H9 (cell line): ENCODE results near the gene COPZ2. TPM values are rescaled to one million over a fixed set of nuclear protein-coding genes. Genes with fewer than 3 reads are reported as not detected.

Source experiments
- DNase-seq: peaks from one replicate; pipeline ENCODE4 v3.0.0-alpha.2; 2017
- H2AFZ ChIP-seq: one replicate; pipeline ENCODE4 v1.6.1; 2013; ENCODE audit warnings: mild to moderate bottlenecking, low read length, control low read depth, moderate library complexity
- H2AK5ac ChIP-seq: 2 replicates; pipeline ENCODE4 v1.6.1; 2013; ENCODE audit warnings: low read length, control low read depth, mixed read lengths; ENCODE audit not compliant: insufficient read length
- H2BK120ac ChIP-seq: one replicate; pipeline ENCODE4 v1.6.1; 2013; ENCODE audit warnings: low read depth, mild to moderate bottlenecking, low read length, control low read depth, inconsistent platforms; ENCODE audit not compliant: poor library complexity, severe bottlenecking
- H2BK12ac ChIP-seq: 2 replicates; pipeline ENCODE4 v1.6.1; 2013; ENCODE audit warnings: low read length, control low read depth, mixed read lengths, low read depth; ENCODE audit not compliant: insufficient read length
- H2BK15ac ChIP-seq: 2 replicates; pipeline ENCODE4 v1.6.1; 2013; ENCODE audit warnings: low read depth, low read length, control low read depth
- H2BK20ac ChIP-seq: one replicate; pipeline ENCODE4 v1.6.1; 2013; ENCODE audit warnings: low read depth, mild to moderate bottlenecking, low read length, control low read depth, inconsistent platforms; ENCODE audit not compliant: poor library complexity, severe bottlenecking
- H2BK5ac ChIP-seq: 2 replicates; pipeline ENCODE4 v1.6.1; 2013; ENCODE audit warnings: low read length, control low read depth, mixed read lengths; ENCODE audit not compliant: insufficient read length
- H3K14ac ChIP-seq: 2 replicates; pipeline ENCODE4 v1.6.1; 2013; ENCODE audit warnings: low read length, control low read depth; ENCODE audit not compliant: insufficient read depth
- H3K18ac ChIP-seq: 2 replicates; pipeline ENCODE4 v1.6.1; 2013; ENCODE audit warnings: low read depth, mild to moderate bottlenecking, mixed read lengths, low read length, control low read depth; ENCODE audit not compliant: insufficient read length
- H3K23ac ChIP-seq: 2 replicates; pipeline ENCODE4 v1.6.1; 2013; ENCODE audit warnings: low read length, control low read depth, mixed read lengths, low read depth; ENCODE audit not compliant: insufficient read length
- H3K23me2 ChIP-seq: 2 replicates; pipeline ENCODE4 v1.6.1; 2013; ENCODE audit warnings: low read depth, mild to moderate bottlenecking, mixed read lengths, low read length, control low read depth; ENCODE audit not compliant: insufficient read length, poor library complexity, severe bottlenecking
- H3K27ac ChIP-seq: 2 replicates; pipeline ENCODE4 v1.5.1; 2013; ENCODE audit warnings: low read length, control low read depth, mixed read lengths, low read depth; ENCODE audit not compliant: insufficient read length
- H3K27me3 ChIP-seq: 2 replicates; pipeline ENCODE4 v1.6.1; 2013; ENCODE audit warnings: low read length, control low read depth, inconsistent platforms; ENCODE audit not compliant: insufficient read depth
- H3K4ac ChIP-seq: 2 replicates; pipeline ENCODE4 v1.6.1; 2013; ENCODE audit warnings: low read depth, mild to moderate bottlenecking, control low read depth, inconsistent platforms, low read length, moderate library complexity
- H3K4me1 ChIP-seq: 2 replicates; pipeline ENCODE4 v1.6.1; 2013; ENCODE audit warnings: low read length, control low read depth, inconsistent platforms; ENCODE audit not compliant: insufficient read depth
- H3K4me2 ChIP-seq: 2 replicates; pipeline ENCODE4 v1.6.1; 2013; ENCODE audit warnings: low read length, control low read depth, mixed read lengths; ENCODE audit not compliant: insufficient read length, insufficient read depth
- H3K56ac ChIP-seq: 2 replicates; pipeline ENCODE4 v1.6.1; 2013; ENCODE audit warnings: low read depth, mild to moderate bottlenecking, mixed read lengths, low read length, control low read depth; ENCODE audit not compliant: insufficient read length
- H3K79me1 ChIP-seq: 2 replicates; pipeline ENCODE4 v1.6.1; 2013; ENCODE audit warnings: low read depth, mild to moderate bottlenecking, moderate library complexity, low read length, control low read depth, inconsistent platforms; ENCODE audit not compliant: insufficient read depth, poor library complexity, severe bottlenecking
- H3K79me2 ChIP-seq: 2 replicates; pipeline ENCODE4 v1.6.1; 2013; ENCODE audit warnings: low read length, control low read depth, inconsistent platforms; ENCODE audit not compliant: insufficient read depth
- H3K9ac ChIP-seq: 2 replicates; pipeline ENCODE4 v1.6.1; 2013; ENCODE audit warnings: low read length, control low read depth, mixed read lengths; ENCODE audit not compliant: insufficient read length; ENCODE audit errors: extremely low read depth
- H3K9me3 ChIP-seq: one replicate; pipeline ENCODE4 v1.6.1; 2013; ENCODE audit warnings: low read depth, low read length, inconsistent platforms; ENCODE audit not compliant: control insufficient read depth
- H3T11ph ChIP-seq: one replicate; pipeline ENCODE4 v1.6.1; 2013; ENCODE audit warnings: mild to moderate bottlenecking, low read length, control low read depth, inconsistent platforms
- H4K20me1 ChIP-seq: one replicate; pipeline ENCODE4 v1.6.1; 2013; ENCODE audit not compliant: control insufficient read depth, insufficient read length, insufficient read depth
- H4K5ac ChIP-seq: 2 replicates; pipeline ENCODE4 v1.6.1; 2013; ENCODE audit warnings: low read depth, mild to moderate bottlenecking, mixed read lengths, low read length, control low read depth; ENCODE audit not compliant: insufficient read length
- H4K8ac ChIP-seq: replicated peaks from 2 replicates; pipeline ENCODE4 v1.6.1; 2013; ENCODE audit warnings: low read length, control low read depth, mixed read lengths, low read depth; ENCODE audit not compliant: insufficient read length
- H4K91ac ChIP-seq: 2 replicates; pipeline ENCODE4 v1.6.1; 2013; ENCODE audit warnings: low read depth, mild to moderate bottlenecking, moderate library complexity, mixed read lengths, low read length, control low read depth; ENCODE audit not compliant: insufficient read length
- H3K27ac Mint-ChIP-seq, 3 experiments: 2 replicates in 2 of 3; 3 replicates in 1 of 3; pipeline ENCODE4 v1.8.0; 2020 to 2021; ENCODE audit warnings: mixed read lengths in 3 of 3, mild to moderate bottlenecking in 1 of 3, moderate library complexity in 1 of 3
- H3K27me3 Mint-ChIP-seq: 2 replicates; pipeline ENCODE4 v1.8.0; 2021; ENCODE audit warnings: low read depth, mild to moderate bottlenecking, moderate library complexity, mixed read lengths
- H3K36me3 Mint-ChIP-seq, 3 experiments: 2 replicates in 2 of 3; 3 replicates in 1 of 3; pipeline ENCODE4 v1.8.0; 2020 to 2021; ENCODE audit warnings: low read depth in 3 of 3, mixed read lengths in 3 of 3; ENCODE audit not compliant: insufficient read depth in 1 of 3
- H3K4me1 Mint-ChIP-seq, 2 experiments: 2 replicates each; pipeline ENCODE4 v1.8.0; 2020; ENCODE audit warnings: mixed read lengths in 2 of 2
- H3K4me3 Mint-ChIP-seq, 2 experiments: 2 replicates in 1 of 2; 3 replicates in 1 of 2; pipeline ENCODE4 v1.8.0; 2020 to 2021; ENCODE audit warnings: mild to moderate bottlenecking in 2 of 2, mixed read lengths in 2 of 2, moderate library complexity in 1 of 2
- H3K9me3 Mint-ChIP-seq, 2 experiments: 2 replicates in 1 of 2; 3 replicates in 1 of 2; pipeline ENCODE4 v1.8.0; 2020; ENCODE audit warnings: mild to moderate bottlenecking in 2 of 2, mixed read lengths in 2 of 2, moderate library complexity in 1 of 2
- CTCF ChIP-seq: fragments of 200-600 bp; sonication (generic); conservative IDR thresholded peaks from 3 replicates; pipeline ENCODE4 v1.8.0; 2021; ENCODE audit warnings: antibody characterized with exemption, mild to moderate bottlenecking
- WGBS: extraction: QIAGEN DNeasy Blood & Tissue Kit; methylation state at CpG from one replicate; pipeline ENCODE4 v1.1.7; 2013; ENCODE audit warnings: missing lambda C conversion rate, low lambda C conversion rate, mixed read lengths; ENCODE audit not compliant: insufficient read length; ENCODE audit errors: extremely low coverage; 5-methylcytosine and 5-hydroxymethylcytosine counted together
- total RNA-seq: library from RNA; stranded (reverse); gene quantifications from 2 replicates; pipeline ENCODE4 v1.2.1, GENCODE V29; 2021

The COPZ2 gene
- total RNA-seq, 1 experiment from 2014 or later, result 0.68 TPM

DNA sequence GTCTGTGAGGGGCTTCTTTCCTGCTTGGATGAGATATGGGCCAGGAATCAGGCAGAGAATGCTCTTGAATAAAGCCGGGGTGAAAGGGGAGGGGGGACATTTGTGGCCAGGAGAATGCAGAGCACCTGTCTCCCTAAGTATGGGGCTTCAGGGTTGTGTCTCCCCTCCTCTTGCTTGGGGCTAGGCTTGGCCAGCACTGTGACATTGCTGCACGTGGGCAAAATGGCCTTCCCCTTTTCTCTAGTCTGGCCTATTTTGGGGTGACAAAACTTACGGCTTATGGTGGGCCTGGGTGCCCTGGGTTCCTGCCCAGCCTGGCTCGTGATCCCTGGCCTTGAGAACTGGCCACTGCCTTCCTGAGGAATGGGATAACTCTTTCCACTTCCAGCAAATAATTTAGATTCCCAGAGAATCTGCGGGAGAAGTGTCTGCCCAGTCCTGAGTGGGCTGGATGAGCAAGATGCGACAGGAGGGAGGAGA, 16.2 kb upstream of the COPZ2 start:
- H3K27me3 ChIP-seq, result no peaks in the 10 kb centered on the region
- peak; percentile 53 for DNase-seq
- no peak overlapping the region for H2BK12ac ChIP-seq
- H3K4me1 Mint-ChIP-seq, result peaks cover 65 to 84% of the 10 kb centered on the region in 2 experiments
- no peak overlapping the region for H2BK120ac ChIP-seq
- H3K9ac ChIP-seq, result peak overlapping the region; percentile 2
- H3K56ac ChIP-seq, result no peak overlapping the region
- H3K4me1 ChIP-seq, result peaks cover 18% of the 10 kb centered on the region; the same call in 1 of the 2 replicates
- peaks cover 19% of the 10 kb centered on the region; the same call in 1 of the 2 replicates for H3K79me2 ChIP-seq
- H3T11ph ChIP-seq, result no peak overlapping the region
- peaks cover 4% of the 10 kb centered on the region for H3K79me1 ChIP-seq
- H3K14ac ChIP-seq, result no peak overlapping the region; the same call in 1 of the 2 replicates
- H3K4ac ChIP-seq, result no peak overlapping the region
- WGBS, result no CpG with 5 or more reads among the region's 6 CpGs
- H3K18ac ChIP-seq, result no peak overlapping the region
- no peak overlapping the region for H2AK5ac ChIP-seq
- H4K91ac ChIP-seq, result no peak overlapping the region
- no peaks in the 10 kb centered on the region; a peak in 2 of 5 replicates for H3K9me3 Mint-ChIP-seq
- H2BK20ac ChIP-seq, result no peak overlapping the region
- peaks cover 8% of the 10 kb centered on the region for H3K23me2 ChIP-seq
- no peak overlapping the region for H4K8ac ChIP-seq
- no peak overlapping the region for H2AFZ ChIP-seq
- H3K4me2 ChIP-seq, result peak overlapping the region; percentile 45
- peak overlapping the region; percentile 90 to 94 for H3K4me3 Mint-ChIP-seq
- no peak for TF ChIP-seq CTCF
- no peaks in the 10 kb centered on the region for H3K9me3 ChIP-seq
- H4K20me1 ChIP-seq, result no peaks in the 10 kb centered on the region
- H3K36me3 Mint-ChIP-seq, result peaks cover 57 to 65% (median 57%) of the 10 kb centered on the region in 3 experiments
- H3K27ac ChIP-seq, result peak overlapping the region; percentile 42
- no peak overlapping the region for H2BK5ac ChIP-seq
- H4K5ac ChIP-seq, result no peak overlapping the region
- no peak overlapping the region for H3K23ac ChIP-seq
- H2BK15ac ChIP-seq, result no peak overlapping the region
- H3K27me3 Mint-ChIP-seq, result no peaks in the 10 kb centered on the region; the same call in 1 of the 2 replicates
- H3K27ac Mint-ChIP-seq, result peak overlapping the region; percentile 89 to 99 (median 93)
